ENCODE results near the gene CSK. TPM values are rescaled to one million over a fixed set of nuclear protein-coding genes. Genes with fewer than 3 reads are reported as not detected.

The CSK gene
- total and polyA plus RNA-seq, 2 of the 8 experiments (the other 6 are each of a cell fraction or from before 2014, with no cell fraction given) = 13.7 to 50.2 TPM

GRCh38 chr15:74830868-74831267 lies 49.0 kb downstream of the CSK start:
- peaks cover 0 to 11% (median 6%) of the 10 kb centered on the region in 4 experiments; a peak in 5 of 7 replicates for H3K4me1 ChIP-seq (replicated peaks in 1 of 4; ENCODE audit: control insufficient read depth in 3 of 4, insufficient read depth in 4 of 4, low read length in 3 of 4)
- no peak overlapping the region for H3K9ac ChIP-seq (replicated peaks in 1 of 4; ENCODE audit: extremely low read depth in 1 of 4, low read depth in 3 of 4, low read length in 3 of 4)
- no peaks in the 10 kb centered on the region for H3K79me1 ChIP-seq (ENCODE audit: low read depth, low read length)
- no peak overlapping the region for H2BK120ac ChIP-seq (replicated peaks; ENCODE audit: low read depth, low read length)
- H3K36me3 ChIP-seq (ENCODE audit: control insufficient read depth in 2 of 4, insufficient read depth in 4 of 4, low read length in 3 of 4) = no peaks in the 10 kb centered on the region
- no peak overlapping the region for H3K27ac ChIP-seq (ENCODE audit: low read depth, low read length)
- H3K18ac ChIP-seq (ENCODE audit: extremely low read depth, low read length) = no peak overlapping the region
- DNase-seq (ENCODE audit: low read depth in 1 of 2, low spot score in 2 of 2) (no peak), FAIRE-seq (no peak)
- ChIA-PET POLR2A (ENCODE audit: partially characterized antibody) (interaction anchor here (0.9 to 4.6 kb wide), 3 partner anchors 9 to 15 kb away, joined by 4 to 23 read pairs (median 5); partner anchors contain the start of gene ULK3), CTCF (ENCODE audit: partially characterized antibody) (interaction anchor here (0.6 to 15.7 kb wide), 12 partner anchors 8 to 681 kb away, joined by 3 to 135 read pairs (median 6); partner anchors contain the start of gene ULK3)
- no peak overlapping the region for H3K56ac ChIP-seq (replicated peaks; ENCODE audit: insufficient read length, low read depth, low read length)
- no peak overlapping the region for H3K4ac ChIP-seq (replicated peaks; ENCODE audit: insufficient read length, low read depth, low read length)
- no peak overlapping the region for H2BK15ac ChIP-seq (ENCODE audit: low read length)
- no peak overlapping the region for H3K4me3 ChIP-seq (ENCODE audit: extremely low read depth in 1 of 4, insufficient read depth in 2 of 4, low read depth in 3 of 4, low read length in 4 of 4)
- H2AK5ac ChIP-seq (ENCODE audit: low read depth, low read length) = no peak overlapping the region
- no peak overlapping the region for H2BK5ac ChIP-seq (ENCODE audit: low read depth, low read length)
- 0 out of 2 replicates have a peak, but pooled peaks cover 3% of the 10 kb centered on the region for H3K23me2 ChIP-seq (ENCODE audit: low read depth, low read length)
- no peak overlapping the region for H4K8ac ChIP-seq (ENCODE audit: extremely low read depth, insufficient read depth, low read length)
- H3K23ac ChIP-seq (ENCODE audit: insufficient read length) = no peak overlapping the region
- no peak overlapping the region for H4K5ac ChIP-seq (ENCODE audit: insufficient read length, low read depth, low read length)
- no peak overlapping the region for H2BK12ac ChIP-seq (ENCODE audit: low read depth, low read length)
- H4K91ac ChIP-seq (replicated peaks; ENCODE audit: insufficient read length, low read length) = no peak overlapping the region
- peaks cover 0 to 2% of the 10 kb centered on the region in 2 experiments for H4K20me1 ChIP-seq (replicated peaks in 1 of 2; ENCODE audit: control insufficient read depth in 1 of 2, insufficient read depth in 2 of 2, low read length in 2 of 2)
- H2AFZ ChIP-seq (ENCODE audit: low read length) = no peak overlapping the region
- no peak overlapping the region for H3K4me2 ChIP-seq (ENCODE audit: insufficient read depth in 1 of 2, low read depth in 2 of 2, low read length in 2 of 2)
- H3K27me3 ChIP-seq (replicated peaks in 1 of 4; ENCODE audit: control insufficient read depth in 3 of 4, extremely low read depth in 1 of 4, insufficient read depth in 3 of 4, low read length in 3 of 4) = peaks cover 4 to 24% (median 16%) of the 10 kb centered on the region in 4 experiments
- H3K79me2 ChIP-seq (ENCODE audit: control insufficient read depth in 1 of 2, insufficient read depth in 2 of 2, low read length in 2 of 2) = no peaks in the 10 kb centered on the region
- no peaks in the 10 kb centered on the region for H3K9me3 ChIP-seq (ENCODE audit: insufficient read depth in 2 of 2, low read depth in 1 of 2, low read length in 1 of 2)
- H3K14ac ChIP-seq (ENCODE audit: insufficient read length) = no peak overlapping the region
- H2BK20ac ChIP-seq (ENCODE audit: low read length) = no peak overlapping the region
- 89% methylated on average over 5 of the region's 5 CpGs; no CpG with 5 or more reads in 1 of the 2 experiments for WGBS, 2 experiments (ENCODE audit: extremely low coverage in 1 of 2, insufficient coverage in 1 of 2, insufficient read length in 1 of 2, insufficient replicate concordance in 2 of 2, low coverage in 1 of 2, low lambda C conversion rate in 2 of 2, missing lambda C conversion rate in 1 of 2)
- TF ChIP-seq GTF2F1 (IDR thresholded peaks at IDR 0.05; ENCODE audit: borderline replicate concordance, low read depth, low read length) (no peak), SRF (IDR thresholded peaks at IDR 0.05; ENCODE audit: low read depth, low read length) (no peak), EP300 (IDR thresholded peaks at IDR 0.05; ENCODE audit: borderline replicate concordance in 1 of 2, low read depth in 2 of 2, low read length in 2 of 2) (no peak), MAFK (IDR thresholded peaks at IDR 0.05; ENCODE audit: low read depth, low read length) (no peak), SIRT6 (IDR thresholded peaks at IDR 0.05; ENCODE audit: low read length) (no peak), USF2 (IDR thresholded peaks at IDR 0.05; ENCODE audit: low read length) (no peak), GABPA (IDR thresholded peaks at IDR 0.05; ENCODE audit: borderline replicate concordance, insufficient read depth, low read length) (no peak), RAD21 (IDR thresholded peaks at IDR 0.05 in 1 of 2, conservative IDR thresholded peaks at IDR 0.05 in 1 of 2; ENCODE audit: low read depth in 2 of 2, low read length in 2 of 2) (no peak), EGR1 (IDR thresholded peaks at IDR 0.05; ENCODE audit: borderline replicate concordance, low read depth, low read length) (no peak), SP4 (IDR thresholded peaks at IDR 0.05; ENCODE audit: low read length) (no peak), SP1 (IDR thresholded peaks at IDR 0.05; ENCODE audit: low read depth, low read length) (no peak), SUZ12 (IDR thresholded peaks at IDR 0.05; ENCODE audit: low read length) (no peak), HDAC6 (IDR thresholded peaks at IDR 0.05; ENCODE audit: low read depth, low read length) (no peak)
